Nephron (organoid): ENCODE data around the gene EPS8.

Source experiments
- H3K27ac Mint-ChIP-seq, 3 experiments: 2 replicates each; pipeline ENCODE4 v1.8.0; 2020; ENCODE audit warnings: mixed read lengths in 3 of 3, mild to moderate bottlenecking in 2 of 3, moderate library complexity in 1 of 3
- H3K27me3 Mint-ChIP-seq: 2 replicates; pipeline ENCODE4 v1.8.0; 2021; ENCODE audit warnings: low read depth, mild to moderate bottlenecking, moderate library complexity, mixed read lengths
- H3K36me3 Mint-ChIP-seq: 2 replicates; pipeline ENCODE4 v1.8.0; 2020; ENCODE audit warnings: low read depth, mixed read lengths
- H3K4me1 Mint-ChIP-seq: 2 replicates; pipeline ENCODE4 v1.8.0; 2020; ENCODE audit warnings: mixed read lengths
- H3K4me3 Mint-ChIP-seq, 3 experiments: 2 replicates each; pipeline ENCODE4 v1.8.0; 2020; ENCODE audit warnings: mild to moderate bottlenecking in 3 of 3, mixed read lengths in 3 of 3, moderate library complexity in 2 of 3
- H3K9me3 Mint-ChIP-seq: 2 replicates; pipeline ENCODE4 v1.8.0; 2020; ENCODE audit warnings: mixed read lengths
- CTCF ChIP-seq, 3 experiments: fragments of 200-600 bp; sonication (generic); IDR thresholded peaks; one replicate each; pipeline ENCODE4 v1.5.0; 2021; ENCODE audit warnings: antibody characterized with exemption in 3 of 3; ENCODE audit not compliant: unreplicated experiment in 3 of 3

The EPS8 gene

DNA sequence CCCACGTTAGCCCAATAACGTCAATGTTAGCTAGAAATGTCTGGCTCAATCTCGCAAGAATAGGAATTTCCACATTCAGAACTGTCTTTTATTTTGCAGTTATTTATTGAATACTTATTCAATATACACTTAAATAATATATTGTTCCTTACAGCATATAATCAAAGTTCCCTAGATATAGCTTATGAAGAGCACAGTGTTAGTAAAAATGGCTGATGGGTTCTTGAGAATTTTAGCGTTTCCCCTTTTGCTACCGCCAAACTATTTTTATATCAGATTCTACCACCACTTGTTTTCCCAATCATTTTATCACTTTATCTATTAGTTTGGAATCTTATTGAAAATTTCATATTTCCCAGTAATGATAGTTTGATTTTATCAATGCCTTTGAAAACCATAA, 12.7 kb downstream of the EPS8 start:
- TF ChIP-seq CTCF (IDR thresholded peaks at IDR 0.05; ENCODE audit: unreplicated experiment in 3 of 3): no peak
- H3K27me3 Mint-ChIP-seq: no peaks in the 10 kb centered on the region
- H3K4me3 Mint-ChIP-seq: no peak overlapping the region
- H3K9me3 Mint-ChIP-seq: no peaks in the 10 kb centered on the region
- peaks cover 36% of the 10 kb centered on the region for H3K4me1 Mint-ChIP-seq
- no peak overlapping the region for H3K27ac Mint-ChIP-seq
- no peaks in the 10 kb centered on the region for H3K36me3 Mint-ChIP-seq

DNA sequence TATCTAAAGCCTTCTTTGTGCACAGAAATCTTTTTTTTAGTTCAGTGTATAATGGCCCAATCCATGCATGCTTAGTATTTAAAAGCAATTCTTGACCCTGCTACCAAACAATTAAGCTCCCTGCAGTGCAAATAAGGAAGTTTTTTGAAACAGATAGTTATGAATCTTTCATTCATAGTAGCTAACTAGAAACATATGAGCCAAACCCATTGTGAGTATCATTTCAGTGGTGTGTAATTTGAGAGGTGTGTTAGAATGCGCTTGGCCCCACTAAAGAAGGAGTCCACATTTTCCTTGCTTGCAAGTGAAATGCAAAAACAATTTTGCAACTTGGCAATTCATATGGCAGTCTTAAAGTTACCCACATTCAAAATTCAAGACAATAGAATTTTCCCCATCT, 14.4 kb downstream of the EPS8 start:
- TF ChIP-seq CTCF (IDR thresholded peaks at IDR 0.05; ENCODE audit: unreplicated experiment in 3 of 3): no peak
- Mint-ChIP-seq H3K27me3 (no peaks in the 10 kb centered on the region), H3K9me3 (no peaks in the 10 kb centered on the region), H3K4me1 (peaks cover 43% of the 10 kb centered on the region), H3K27ac (peak overlapping the region; percentile 26 to 51 (median 49)), H3K4me3 (no peak overlapping the region), H3K36me3 (no peaks in the 10 kb centered on the region)

- H3K36me3 Mint-ChIP-seq: no peaks in the 10 kb centered on the region
- peak; percentile 29 to 46 (median 42) for TF ChIP-seq CTCF (IDR thresholded peaks at IDR 0.05; ENCODE audit: unreplicated experiment in 3 of 3)
- H3K4me1 Mint-ChIP-seq: peaks cover 37% of the 10 kb centered on the region
- no peaks in the 10 kb centered on the region for H3K9me3 Mint-ChIP-seq
- no peak overlapping the region for H3K4me3 Mint-ChIP-seq
- H3K27ac Mint-ChIP-seq: peak overlapping the region in 1 of 3 experiments; percentile 2
- H3K27me3 Mint-ChIP-seq: no peaks in the 10 kb centered on the region
These were observed 16.7 kb downstream of the EPS8 start for GRCh38 chr12:15772405-15773018.

- no peak overlapping the region for H3K4me3 Mint-ChIP-seq
- TF ChIP-seq CTCF (IDR thresholded peaks at IDR 0.05; ENCODE audit: unreplicated experiment in 3 of 3): no peak
- no peaks in the 10 kb centered on the region for H3K36me3 Mint-ChIP-seq
These were observed 18.6 kb downstream of the EPS8 start for GRCh38 chr12:15770581-15770980.

GRCh38 chr12:15770021-15770420, 19.2 kb downstream of the EPS8 start:
- Mint-ChIP-seq H3K9me3 (no peaks in the 10 kb centered on the region), H3K4me3 (no peak overlapping the region), H3K27me3 (no peaks in the 10 kb centered on the region), H3K27ac (peak overlapping the region; percentile 38 to 44 (median 40)), H3K4me1 (peaks cover 26% of the 10 kb centered on the region), H3K36me3 (no peaks in the 10 kb centered on the region)
- TF ChIP-seq CTCF (IDR thresholded peaks at IDR 0.05; ENCODE audit: unreplicated experiment in 3 of 3): no peak

More at GRCh38 chr12:15770581-15770980, 18.6 kb downstream of the EPS8 start:
- Mint-ChIP-seq H3K9me3 (no peaks in the 10 kb centered on the region), H3K27me3 (no peaks in the 10 kb centered on the region), H3K4me1 (peaks cover 29% of the 10 kb centered on the region), H3K27ac (peak overlapping the region; percentile 44 to 86 (median 78))

DNA sequence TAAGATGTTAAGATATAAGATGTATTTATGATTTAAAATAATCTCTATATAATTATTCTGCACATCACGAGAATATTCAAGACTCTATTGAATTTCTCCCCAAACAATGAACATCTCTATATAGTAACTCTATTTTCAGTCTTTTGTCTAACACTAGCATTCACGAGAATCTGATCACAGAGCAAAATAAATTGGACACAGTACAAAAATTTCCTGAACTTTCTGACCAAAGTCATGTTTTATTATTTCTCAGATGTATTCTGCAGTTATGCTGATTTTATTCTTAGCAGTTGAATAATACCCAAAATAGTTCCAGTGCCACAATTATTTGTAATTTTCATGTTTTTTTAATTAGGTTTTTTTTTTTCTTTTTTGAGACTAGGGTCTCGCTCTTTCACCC, 19.6 kb downstream of the EPS8 start:
- no peak for TF ChIP-seq CTCF (IDR thresholded peaks at IDR 0.05; ENCODE audit: unreplicated experiment in 3 of 3)
- peaks cover 22% of the 10 kb centered on the region for H3K4me1 Mint-ChIP-seq

More for the DNA sequence above, 19.6 kb downstream of the EPS8 start:
- Mint-ChIP-seq H3K9me3 (no peaks in the 10 kb centered on the region), H3K27me3 (no peaks in the 10 kb centered on the region), H3K4me3 (no peak overlapping the region), H3K27ac (peak overlapping the region in 1 of 3 experiments; percentile 44), H3K36me3 (no peaks in the 10 kb centered on the region)
